H1 (cell line): Measurements from ENCODE around the gene KIR2DL4. TPM values are rescaled to one million over a fixed set of nuclear protein-coding genes. Genes with fewer than 3 reads are reported as not detected.

Source experiments
- CTCF ChIA-PET: fragments of 300-600 bp; sonication (Branson Sonifier 250); formaldehyde crosslinking; loops from one replicate; lab custom pipeline; 2021; ENCODE audit not compliant: partially characterized antibody; lab: Charles Lee
- POLR2A ChIA-PET: fragments of 300-600 bp; sonication (Branson Sonifier 250); formaldehyde crosslinking; loops from one replicate; lab custom pipeline; 2021; ENCODE audit warnings: inconsistent platforms; ENCODE audit not compliant: partially characterized antibody; lab: Charles Lee
- DNase-seq, 2 experiments: peaks; one replicate each; pipeline versions ENCODE4 v3.0.0 to v3.0.0-alpha.2; 2010 to 2022; ENCODE audit warnings: low spot score in 2 of 2, low read depth in 1 of 2, mixed read lengths in 1 of 2
- FAIRE-seq: peaks from 2 replicates; lab custom pipeline; 2011; peaks lifted over from hg19 to GRCh38; lab: Jason Lieb, UNC
- H2AFZ ChIP-seq: 2 replicates; pipeline ENCODE4 v1.8.1; 2012; ENCODE audit warnings: low read length, inconsistent platforms
- H2AK5ac ChIP-seq: 2 replicates; pipeline ENCODE4 v1.6.1; 2013; ENCODE audit warnings: low read depth, low read length
- H2BK120ac ChIP-seq: replicated peaks from 2 replicates; pipeline ENCODE3; 2013; ENCODE audit warnings: low read depth, low read length, inconsistent platforms
- H2BK12ac ChIP-seq: 2 replicates; pipeline ENCODE4 v1.6.1; 2013; ENCODE audit warnings: low read depth, low read length
- H2BK15ac ChIP-seq: 2 replicates; pipeline ENCODE4 v1.6.1; 2013; ENCODE audit warnings: low read length
- H2BK20ac ChIP-seq: 2 replicates; pipeline ENCODE4 v1.6.1; 2013; ENCODE audit warnings: low read length
- H2BK5ac ChIP-seq: 2 replicates; pipeline ENCODE4 v1.6.1; 2013; ENCODE audit warnings: low read depth, low read length
- H3K14ac ChIP-seq: 2 replicates; pipeline ENCODE4 v1.6.1; 2013; ENCODE audit warnings: inconsistent platforms; ENCODE audit not compliant: insufficient read length
- H3K18ac ChIP-seq: 2 replicates; pipeline ENCODE4 v1.6.1; 2013; ENCODE audit warnings: low read length; ENCODE audit errors: extremely low read depth
- H3K23ac ChIP-seq: 2 replicates; pipeline ENCODE4 v1.6.1; 2013; ENCODE audit warnings: inconsistent platforms; ENCODE audit not compliant: insufficient read length
- H3K23me2 ChIP-seq: 2 replicates; pipeline ENCODE4 v1.6.1; 2013; ENCODE audit warnings: low read depth, low read length
- H3K27ac ChIP-seq: 2 replicates; pipeline ENCODE4 v1.6.1; 2011; ENCODE audit warnings: low read depth, low read length, inconsistent platforms
- H3K27me3 ChIP-seq, 4 experiments: replicated peaks in 1 of 4; 1 replicate in 1 of 4; 2 replicates in 3 of 4; pipeline versions ENCODE4 v1.6.1 to v1.8.1; 2011 to 2013; ENCODE audit warnings: low read length in 3 of 4, mild to moderate bottlenecking in 3 of 4, inconsistent platforms in 2 of 4, mixed read lengths in 2 of 4, moderate library complexity in 1 of 4; ENCODE audit not compliant: control insufficient read depth in 3 of 4, insufficient read depth in 3 of 4; ENCODE audit errors: extremely low read depth in 1 of 4
- H3K36me3 ChIP-seq, 4 experiments: 2 replicates each; pipeline versions ENCODE4 v1.6.1 to v1.8.1; 2011 to 2013; ENCODE audit warnings: mild to moderate bottlenecking in 4 of 4, low read length in 3 of 4, moderate library complexity in 2 of 4, control low read depth in 1 of 4, inconsistent platforms in 1 of 4; ENCODE audit not compliant: insufficient read depth in 4 of 4, control insufficient read depth in 2 of 4
- H3K4ac ChIP-seq: replicated peaks from 2 replicates; pipeline ENCODE3; 2013; ENCODE audit warnings: low read length, low read depth, mixed read lengths, inconsistent platforms; ENCODE audit not compliant: insufficient read length
- H3K4me1 ChIP-seq, 4 experiments: replicated peaks in 1 of 4; 1 replicate in 1 of 4; 2 replicates in 3 of 4; pipeline versions ENCODE4 v1.6.1 to v1.8.1; 2011 to 2013; ENCODE audit warnings: low read length in 3 of 4, inconsistent platforms in 2 of 4, mixed read lengths in 1 of 4; ENCODE audit not compliant: insufficient read depth in 4 of 4, control insufficient read depth in 3 of 4
- H3K4me2 ChIP-seq, 2 experiments: 2 replicates each; pipeline versions ENCODE4 v1.6.1 to v1.8.1; 2011 to 2013; ENCODE audit warnings: low read depth in 2 of 2, low read length in 2 of 2, control low read depth in 1 of 2, inconsistent platforms in 1 of 2, mild to moderate bottlenecking in 1 of 2; ENCODE audit not compliant: insufficient read depth in 1 of 2
- H3K4me3 ChIP-seq, 4 experiments: fragments of 200-600, 300-600 bp in 1 of 4; sonication (generic), shearing (Covaris generic), sonication (Bioruptor Twin) in 1 of 4; 2 replicates each; pipeline versions ENCODE4 v1.5.1 to v1.8.1; 2011 to 2016; ENCODE audit warnings: low read length in 4 of 4, low read depth in 3 of 4, control low read depth in 2 of 4, inconsistent platforms in 2 of 4, mild to moderate bottlenecking in 2 of 4, mixed read lengths in 1 of 4, moderate library complexity in 1 of 4; ENCODE audit not compliant: insufficient read depth in 2 of 4; ENCODE audit errors: extremely low read depth in 1 of 4
- H3K56ac ChIP-seq: replicated peaks from 2 replicates; pipeline ENCODE3; 2013; ENCODE audit warnings: low read depth, mild to moderate bottlenecking, mixed read lengths, low read length, inconsistent platforms; ENCODE audit not compliant: insufficient read length
- H3K79me1 ChIP-seq: 2 replicates; pipeline ENCODE4 v1.6.1; 2013; ENCODE audit warnings: low read depth, low read length, control low read depth
- H3K79me2 ChIP-seq, 2 experiments: 2 replicates each; pipeline versions ENCODE4 v1.6.1 to v1.8.1; 2012 to 2013; ENCODE audit warnings: low read length in 2 of 2, mild to moderate bottlenecking in 2 of 2, inconsistent platforms in 1 of 2; ENCODE audit not compliant: insufficient read depth in 2 of 2, control insufficient read depth in 1 of 2
- H3K9ac ChIP-seq, 4 experiments: replicated peaks in 1 of 4; 1 replicate in 1 of 4; 2 replicates in 3 of 4; pipeline versions ENCODE4 v1.6.1 to v1.8.1; 2011 to 2013; ENCODE audit warnings: low read depth in 3 of 4, low read length in 3 of 4, control low read depth in 2 of 4, mild to moderate bottlenecking in 2 of 4, moderate library complexity in 2 of 4, inconsistent platforms in 1 of 4; ENCODE audit errors: extremely low read depth in 1 of 4
- H3K9me3 ChIP-seq, 2 experiments: 2 replicates each; pipeline versions ENCODE4 v1.6.1 to v1.8.1; 2012 to 2013; ENCODE audit warnings: mild to moderate bottlenecking in 2 of 2, moderate library complexity in 2 of 2, control low read depth in 1 of 2, inconsistent platforms in 1 of 2, low read depth in 1 of 2, low read length in 1 of 2, mixed read lengths in 1 of 2; ENCODE audit not compliant: insufficient read depth in 2 of 2
- H4K20me1 ChIP-seq, 2 experiments: replicated peaks in 1 of 2; 2 replicates each; pipeline versions ENCODE3 to v1.8.1; 2011 to 2013; ENCODE audit warnings: inconsistent platforms in 2 of 2, low read length in 2 of 2, mild to moderate bottlenecking in 1 of 2; ENCODE audit not compliant: insufficient read depth in 2 of 2, control insufficient read depth in 1 of 2
- H4K5ac ChIP-seq: 2 replicates; pipeline ENCODE4 v1.6.1; 2013; ENCODE audit warnings: low read length, low read depth, mixed read lengths, inconsistent platforms; ENCODE audit not compliant: insufficient read length
- H4K8ac ChIP-seq: 2 replicates; pipeline ENCODE4 v1.8.0; 2013; ENCODE audit warnings: mild to moderate bottlenecking, moderate library complexity, low read length, inconsistent platforms; ENCODE audit not compliant: insufficient read depth; ENCODE audit errors: extremely low read depth
- H4K91ac ChIP-seq: replicated peaks from 2 replicates; pipeline ENCODE3; 2013; ENCODE audit warnings: low read length, mixed read lengths, inconsistent platforms; ENCODE audit not compliant: insufficient read length
- CBX8 ChIP-seq: fragments of 300-800, 300-1000 bp; sonication (generic); IDR thresholded peaks from 2 replicates; pipeline ENCODE4 v1.7.1; 2016; ENCODE audit warnings: low read depth, low read length, borderline replicate concordance
- CHD1 ChIP-seq: IDR thresholded peaks from 2 replicates; pipeline ENCODE4 v1.6.1; 2012; ENCODE audit warnings: low read depth, low read length, improper control_type of control experiment
- EP300 ChIP-seq, 2 experiments: IDR thresholded peaks; 1 replicate in 1 of 2; 2 replicates in 1 of 2; pipeline ENCODE4 v1.6.1; 2011 to 2012; ENCODE audit warnings: low read depth in 2 of 2, low read length in 2 of 2, mild to moderate bottlenecking in 2 of 2, borderline replicate concordance in 1 of 2, inconsistent platforms in 1 of 2, moderate library complexity in 1 of 2
- FOSL1 ChIP-seq: IDR thresholded peaks from 2 replicates; pipeline ENCODE4 v1.6.1; 2011; ENCODE audit warnings: mild to moderate bottlenecking, low read depth, low read length, moderate library complexity; ENCODE audit not compliant: insufficient read depth
- MAFK ChIP-seq: IDR thresholded peaks from 2 replicates; pipeline ENCODE4 v1.6.1; 2012; ENCODE audit warnings: low read depth, mild to moderate bottlenecking, improper control_type of control experiment, low read length
- SIN3A ChIP-seq, 2 experiments: IDR thresholded peaks in 1 of 2; conservative IDR thresholded peaks in 1 of 2; 2 replicates each; pipeline ENCODE4 v1.6.1; 2011 to 2012; ENCODE audit warnings: low read length in 2 of 2, improper control_type of control experiment in 1 of 2, low read depth in 1 of 2, mild to moderate bottlenecking in 1 of 2
- SIRT6 ChIP-seq: IDR thresholded peaks from one replicate; pipeline ENCODE4 v1.7.1; 2012; ENCODE audit warnings: low read length, inconsistent platforms
- SIX5 ChIP-seq: IDR thresholded peaks from 2 replicates; pipeline ENCODE4 v1.6.1; 2011; ENCODE audit warnings: mild to moderate bottlenecking, low read depth, low read length
- SRF ChIP-seq: IDR thresholded peaks from 2 replicates; pipeline ENCODE4 v1.6.1; 2011; ENCODE audit warnings: mild to moderate bottlenecking, low read depth, low read length, moderate library complexity
- SUZ12 ChIP-seq: fragments of 200-600 bp; sonication (generic); IDR thresholded peaks from 2 replicates; pipeline ENCODE4 v1.6.1; 2012; ENCODE audit warnings: mild to moderate bottlenecking, inconsistent platforms, low read length, moderate library complexity, mixed read lengths
- TBP ChIP-seq: IDR thresholded peaks from 2 replicates; pipeline ENCODE4 v1.6.1; 2011; ENCODE audit warnings: low read depth, low read length, improper control_type of control experiment
- YY1 ChIP-seq: IDR thresholded peaks from 2 replicates; pipeline ENCODE4 v1.6.1; 2011; ENCODE audit warnings: low read depth, mild to moderate bottlenecking, low read length
- WGBS, 2 experiments: shearing (Covaris generic) in 1 of 2; methylation state at CpG; one replicate each; pipeline versions ENCODE4 v1.1.6 to v1.1.7; 2013 to 2015; ENCODE audit warnings: low lambda C conversion rate in 2 of 2, mixed read lengths in 2 of 2, inconsistent platforms in 1 of 2, low coverage in 1 of 2, missing lambda C conversion rate in 1 of 2; ENCODE audit not compliant: insufficient replicate concordance in 2 of 2, insufficient coverage in 1 of 2, insufficient read length in 1 of 2; ENCODE audit errors: extremely low coverage in 1 of 2, missing lambda C conversion rate in 1 of 2; 5-methylcytosine and 5-hydroxymethylcytosine counted together
- polyA plus RNA-seq, 7 experiments: library from polyadenylated mRNA; depleted of rRNA in 3 of 7; stranded (reverse) in 5 of 7; unstranded in 2 of 7; fragments of >200 nt in 5 of 7; fragments of 200-250 nt in 2 of 7; gene quantifications; 1 replicate in 5 of 7; 2 replicates in 1 of 7; 4 replicates in 1 of 7; pipeline versions ENCODE4 v1.2.1 to v1.2.3, GENCODE V29; 2011 to 2013; ENCODE audit warnings: missing spikeins in 2 of 7, mixed read lengths in 2 of 7
- total RNA-seq: library from RNA; stranded (reverse); fragmentation: NEBNext Ultra II Directional; extraction: Animal tissue kit (Norgen Biotek cat#: 25700); gene quantifications from 2 replicates; pipeline ENCODE4 v1.2.1, GENCODE V29; 2021
- TF ChIP-seq, protein P1 (sequence below): IDR thresholded peaks from 2 replicates; pipeline ENCODE4 v1.6.1; 2012; ENCODE audit warnings: inconsistent platforms
- TF ChIP-seq, protein P2 (sequence below): IDR thresholded peaks from 2 replicates; pipeline ENCODE4 v1.6.1; 2011; ENCODE audit warnings: low read depth, mild to moderate bottlenecking, low read length; ENCODE audit not compliant: insufficient read depth

KIR2DL4 gene
- total and polyA plus RNA-seq, 2 of the 8 experiments (the other 6 are each of a cell fraction or from before 2014, with no cell fraction given) = not detected

DNA sequence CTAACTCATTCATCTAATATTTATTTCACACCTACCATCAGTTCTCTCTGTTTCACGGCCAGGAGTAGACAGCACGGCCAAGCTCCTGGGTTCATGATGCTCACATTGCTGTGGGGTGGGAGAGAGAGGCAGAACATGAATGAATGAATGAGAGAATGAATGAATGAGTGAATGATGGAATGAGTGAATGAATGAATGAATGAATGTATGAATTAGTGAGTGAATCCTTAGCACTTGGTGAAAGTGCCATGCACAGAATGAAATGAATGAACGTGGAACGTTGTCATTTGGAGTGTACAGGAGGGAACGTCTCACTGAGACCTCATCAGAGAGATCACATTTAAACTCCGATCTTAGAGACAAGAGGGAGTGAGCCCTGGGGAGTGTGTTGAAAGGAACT lies 11.9 kb upstream of the KIR2DL4 start:
- Histone ChIP-seq H2BK120ac (no peak overlapping the region), H4K20me1 (no peaks in the 10 kb centered on the region), H4K5ac (no peak overlapping the region), H3K4me3 (no peak overlapping the region), H2BK5ac (no peak overlapping the region), H3K9ac (no peak overlapping the region), H2AFZ (no peak overlapping the region), H3K27ac (no peak overlapping the region), H3K56ac (no peak overlapping the region), H3K23me2 (no peaks in the 10 kb centered on the region), H2AK5ac (no peak overlapping the region), H3K9me3 (peaks cover 55 to 68% of the 10 kb centered on the region in 2 experiments), H4K8ac (no peak overlapping the region), H3K14ac (no peak overlapping the region), H3K4ac (no peak overlapping the region), H3K18ac (no peak overlapping the region), H3K79me1 (no peaks in the 10 kb centered on the region), H2BK15ac (no peak overlapping the region), H3K79me2 (no peaks in the 10 kb centered on the region), H3K36me3 (no peaks in the 10 kb centered on the region), H3K4me2 (no peak overlapping the region), H2BK20ac (no peak overlapping the region), H4K91ac (no peak overlapping the region), H3K27me3 (no peaks in the 10 kb centered on the region), H2BK12ac (no peak overlapping the region), H3K23ac (no peak overlapping the region), H3K4me1 (no peaks in the 10 kb centered on the region)
- 78% methylated on average over 6 of the region's 6 CpGs; no CpG with 5 or more reads in 1 of the 2 experiments for WGBS, 2 experiments
- FAIRE-seq = no peak
- no peak for DNase-seq
- CTCF ChIA-PET = no interaction called here
- POLR2A ChIA-PET = no interaction called here
- no peak for TF ChIP-seq TBP
- no peak for TF ChIP-seq SUZ12
- no peak for TF ChIP-seq SRF
- TF ChIP-seq FOSL1 = no peak
- TF ChIP-seq, protein P1, sequence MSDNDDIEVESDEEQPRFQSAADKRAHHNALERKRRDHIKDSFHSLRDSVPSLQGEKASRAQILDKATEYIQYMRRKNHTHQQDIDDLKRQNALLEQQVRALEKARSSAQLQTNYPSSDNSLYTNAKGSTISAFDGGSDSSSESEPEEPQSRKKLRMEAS = no peak
- no peak for TF ChIP-seq CHD1
- TF ChIP-seq SIN3A (conservative IDR thresholded peaks at IDR 0.05 in 1 of 2, IDR thresholded peaks at IDR 0.05 in 1 of 2; ENCODE audit: low read depth in 1 of 2, low read length in 2 of 2) = no peak
- no peak for TF ChIP-seq SIRT6
- no peak for TF ChIP-seq EP300 (IDR thresholded peaks at IDR 0.05; ENCODE audit: borderline replicate concordance in 1 of 2, low read depth in 2 of 2, low read length in 2 of 2)
- TF ChIP-seq, protein P2, sequence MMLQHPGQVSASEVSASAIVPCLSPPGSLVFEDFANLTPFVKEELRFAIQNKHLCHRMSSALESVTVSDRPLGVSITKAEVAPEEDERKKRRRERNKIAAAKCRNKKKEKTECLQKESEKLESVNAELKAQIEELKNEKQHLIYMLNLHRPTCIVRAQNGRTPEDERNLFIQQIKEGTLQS = no peak
- no peak for TF ChIP-seq CBX8
- no peak for TF ChIP-seq SIX5
- no peak for TF ChIP-seq YY1
- no peak for TF ChIP-seq MAFK
